HepG2 (cell line): Measurements from ENCODE around the gene XPO5.

Experiments
- CBX1 ChIP-seq: IDR thresholded peaks from one replicate; pipeline ENCODE4 v1.6.1; 2016; ENCODE audit warnings: antibody characterized with exemption, low read depth
- FOXM1 ChIP-seq: sonication (generic); formaldehyde crosslinking; IDR thresholded peaks from 2 replicates; pipeline ENCODE4 v1.5.0; 2020; ENCODE audit warnings: missing genetic modification reagents
- JARID2 ChIP-seq: sonication (generic); formaldehyde crosslinking; IDR thresholded peaks from 2 replicates; pipeline ENCODE4 v1.8.1; 2023; ENCODE audit warnings: missing genetic modification reagents, inconsistent platforms; ENCODE audit not compliant: insufficient replicate concordance
- KLF9 ChIP-seq: IDR thresholded peaks from 2 replicates; pipeline ENCODE4 v1.6.1; 2016; ENCODE audit warnings: low read depth
- NAIF1 ChIP-seq: sonication (generic); formaldehyde crosslinking; IDR thresholded peaks from 2 replicates; pipeline ENCODE4 v1.5.0; 2020; ENCODE audit warnings: mild to moderate bottlenecking, missing genetic modification reagents, borderline replicate concordance
- POLR2AphosphoS2 ChIP-seq: IDR thresholded peaks from 2 replicates; pipeline ENCODE4 v1.6.1; 2011; ENCODE audit warnings: low read depth, low read length, improper control_type of control experiment
- POLR2AphosphoS5 ChIP-seq: IDR thresholded peaks from 2 replicates; pipeline ENCODE4 v1.6.1; 2012; ENCODE audit warnings: low read depth, low read length
- TCF7 ChIP-seq: sonication (generic); IDR thresholded peaks from 2 replicates; pipeline ENCODE4 v1.6.1; 2016; ENCODE audit warnings: antibody characterized with exemption, low read depth
- ZBTB10 ChIP-seq: sonication (generic); formaldehyde crosslinking; IDR thresholded peaks from 2 replicates; pipeline ENCODE4 v1.4.0; 2020; ENCODE audit warnings: missing genetic modification reagents, borderline replicate concordance

GRCh38 chr6:43516367-43516696, 59.5 kb downstream of the XPO5 start:
- TF ChIP-seq CBX1 (no peak), POLR2AphosphoS5 (no peak), FOXM1 (CRISPR knock-in tag) (no peak), POLR2AphosphoS2 (no peak), ZBTB10 (CRISPR knock-in tag) (no peak), NAIF1 (CRISPR knock-in tag) (no peak), JARID2 (CRISPR knock-in tag) (no peak), TCF7 (no peak), KLF9 (CRISPR knock-in tag) (no peak)
